ENCODE measurements around the gene TBX5.

The TBX5 gene

GRCh38 chr12:114406316-114406983, 506 bp upstream of the TBX5 start:
- no peak for DNase-seq

- DNase-seq: no peak
Observed at GRCh38 chr12:114404926-114405518, 922 bp downstream of the TBX5 start.

DNA sequence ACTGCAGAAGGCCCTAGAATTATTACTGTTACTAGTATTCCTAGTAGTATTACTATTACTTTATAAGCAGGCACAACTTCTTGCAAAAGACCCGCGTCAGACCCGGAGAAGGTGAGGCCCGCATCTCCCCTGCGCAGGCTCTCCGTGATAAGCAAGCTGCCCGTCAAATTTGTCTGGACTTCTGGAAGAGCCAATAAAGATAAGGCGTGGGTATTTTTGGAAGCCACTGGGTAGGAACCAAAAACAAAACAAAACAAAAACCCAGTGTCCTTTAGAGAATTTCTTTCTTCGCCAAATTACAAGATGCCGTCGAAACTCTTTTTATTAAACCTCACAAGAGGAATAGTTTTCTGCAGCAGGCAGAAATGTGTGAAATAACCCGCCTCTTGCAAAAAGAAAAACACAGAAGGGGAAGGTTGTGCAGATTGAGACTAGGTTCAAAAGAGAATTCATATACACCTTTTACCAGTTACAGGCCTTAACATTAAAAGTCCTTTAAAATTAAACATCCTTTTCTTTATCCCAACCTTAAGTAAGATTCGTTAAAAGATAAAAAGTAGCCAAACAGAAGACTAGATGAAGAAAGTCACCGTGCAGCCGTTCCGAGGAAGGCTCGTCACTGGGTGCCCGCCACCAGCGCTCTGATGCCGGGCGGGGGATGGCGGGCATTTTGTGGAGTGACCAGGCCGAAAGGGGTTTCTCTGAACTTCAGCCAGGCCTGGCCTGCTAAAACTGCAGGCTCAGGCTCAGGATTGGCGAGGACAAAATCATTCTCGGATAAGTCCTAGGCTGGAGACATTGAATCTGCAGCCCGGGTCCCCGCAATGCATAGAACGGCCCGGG, 1.6 kb downstream of the TBX5 start:
- peak in 1 of 56 donors; percentile 8 for DNase-seq

- no peak for DNase-seq
Observed at GRCh38 chr12:114403690-114404066, 2.3 kb downstream of the TBX5 start.

DNA sequence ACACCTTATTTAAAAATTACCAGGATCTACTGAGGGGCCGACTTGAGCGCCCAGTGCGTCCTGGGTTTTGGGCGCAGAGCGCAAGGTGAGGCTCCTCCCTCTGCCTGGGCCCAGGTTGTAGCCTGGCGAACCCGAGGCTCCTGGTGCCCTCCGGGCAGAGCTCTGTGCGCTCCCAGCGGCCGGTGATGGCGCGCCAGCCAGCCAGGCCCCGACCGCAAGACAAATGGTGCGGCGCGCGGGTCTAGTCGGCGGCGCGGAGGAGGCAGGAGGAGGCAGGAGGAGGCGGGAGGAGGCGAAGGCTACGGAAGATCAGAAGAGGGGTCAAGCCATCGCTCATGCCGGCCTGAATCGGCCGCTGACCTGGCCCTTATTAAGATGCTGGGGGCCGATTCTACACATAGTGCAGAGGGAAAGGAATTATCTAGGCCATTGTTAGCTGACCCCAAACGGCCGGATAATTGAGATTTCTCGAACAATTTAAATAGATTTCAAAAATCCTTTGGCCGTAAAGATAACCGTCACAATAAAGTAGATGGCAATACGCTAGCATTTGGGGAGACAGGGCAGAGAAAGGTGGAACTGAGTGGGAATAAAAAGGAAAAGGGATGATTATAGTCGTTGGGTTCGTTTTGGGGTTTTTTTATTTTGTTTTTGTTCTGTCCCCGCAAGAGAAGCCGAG, 2.8 kb downstream of the TBX5 start:
- no peak for DNase-seq

DNA sequence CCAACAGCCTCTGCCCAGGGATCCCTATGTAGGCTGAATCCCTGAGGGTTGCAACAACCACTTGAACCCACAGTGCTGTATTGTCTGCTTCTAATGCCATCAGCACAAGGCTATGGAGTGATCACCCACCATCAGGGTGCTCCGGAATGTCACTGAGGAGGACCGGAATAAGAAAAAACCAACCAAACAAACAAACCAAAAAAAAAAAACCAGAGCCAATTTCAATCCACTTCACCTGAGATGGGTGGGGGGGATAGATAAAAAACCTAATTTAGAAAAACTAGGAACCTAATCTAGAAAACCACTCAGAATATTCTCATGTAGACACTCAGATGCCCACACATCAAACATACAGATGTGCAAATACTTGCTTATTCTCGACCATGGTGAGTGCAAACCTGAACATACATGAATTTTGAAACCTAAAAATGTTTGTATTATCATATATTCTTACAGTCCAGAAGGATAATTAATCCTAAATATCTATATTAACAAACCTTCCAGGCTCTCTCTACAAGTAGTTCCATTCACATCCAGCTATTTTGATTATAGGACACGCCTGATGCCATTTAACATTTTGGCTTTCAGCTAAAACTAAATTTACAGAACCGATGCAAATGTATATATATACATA, 3.7 kb downstream of the TBX5 start:
- DNase-seq: no peak

- no peak for DNase-seq
Observed at GRCh38 chr12:114401328-114402083, 4.4 kb downstream of the TBX5 start.

- DNase-seq: no peak
Observed at GRCh38 chr12:114400925-114401324, 5.0 kb downstream of the TBX5 start.

DNA sequence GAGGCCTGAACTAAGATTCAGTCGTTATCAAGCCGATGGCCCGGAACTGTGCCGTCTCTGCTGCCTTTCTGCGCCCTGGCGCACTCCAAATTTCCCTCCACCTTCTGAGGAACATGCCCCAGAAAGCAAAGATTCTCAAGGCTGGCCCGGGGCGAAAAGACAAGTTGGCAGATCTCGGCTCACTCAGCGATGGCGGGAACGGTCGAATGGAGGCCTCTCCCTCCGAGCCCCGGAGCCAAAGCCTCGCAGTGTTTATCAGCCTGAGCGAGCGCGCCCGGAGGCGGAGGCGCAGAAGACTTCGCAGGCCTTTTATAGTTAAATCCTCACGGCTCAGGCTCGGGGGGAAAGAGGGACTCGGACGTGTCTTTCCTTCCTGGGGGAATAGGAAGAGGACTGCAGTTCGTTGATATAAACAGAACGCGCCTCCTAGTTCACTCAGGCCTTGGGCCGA, 5.6 kb downstream of the TBX5 start:
- DNase-seq: no peak

GRCh38 chr12:114399664-114400211, 6.2 kb downstream of the TBX5 start:
- DNase-seq: no peak

DNA sequence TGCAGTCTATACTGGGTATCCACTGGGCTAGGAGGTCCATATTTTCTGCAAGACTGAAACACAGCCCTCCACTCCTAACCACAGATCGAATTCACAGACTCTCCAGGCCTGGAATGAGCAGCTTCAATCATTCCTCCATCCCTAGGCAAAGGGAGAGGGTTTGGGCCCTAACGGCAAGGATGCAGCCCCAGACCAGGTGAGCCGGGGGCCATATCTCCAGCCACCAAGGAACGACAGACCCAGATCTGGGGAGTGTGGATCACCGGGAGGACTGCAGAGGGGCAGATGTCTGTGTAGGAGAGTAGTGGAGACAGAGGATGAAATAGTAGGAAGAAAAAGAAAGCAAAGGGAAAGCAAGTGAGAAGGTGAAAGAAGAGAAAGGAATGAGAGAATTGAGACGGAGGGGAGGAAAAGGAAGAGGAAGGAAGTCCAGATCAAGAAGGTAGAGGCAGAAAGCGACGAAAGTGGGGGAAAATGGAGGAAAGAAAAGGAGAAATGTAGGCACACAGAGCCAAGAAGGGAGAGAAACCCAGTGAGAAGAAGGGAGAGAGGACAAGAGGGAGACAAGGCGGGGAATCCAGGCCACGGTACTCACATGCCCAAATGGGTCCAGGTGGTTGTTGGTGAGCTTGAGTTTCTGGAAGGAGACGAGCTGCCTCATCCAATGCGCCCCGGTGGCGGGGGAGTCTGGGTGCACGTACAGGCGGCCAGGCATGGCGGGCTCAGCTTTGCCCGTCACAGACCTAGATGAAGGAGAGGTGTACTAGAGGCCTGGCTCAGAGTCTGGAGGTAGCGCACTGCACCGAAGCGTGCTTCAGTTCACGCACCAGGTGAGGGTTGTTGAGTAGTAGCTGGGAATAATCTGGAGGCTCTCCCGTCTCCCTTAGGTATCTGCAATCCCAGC, 7.7 kb downstream of the TBX5 start:
- DNase-seq: no peak

DNA sequence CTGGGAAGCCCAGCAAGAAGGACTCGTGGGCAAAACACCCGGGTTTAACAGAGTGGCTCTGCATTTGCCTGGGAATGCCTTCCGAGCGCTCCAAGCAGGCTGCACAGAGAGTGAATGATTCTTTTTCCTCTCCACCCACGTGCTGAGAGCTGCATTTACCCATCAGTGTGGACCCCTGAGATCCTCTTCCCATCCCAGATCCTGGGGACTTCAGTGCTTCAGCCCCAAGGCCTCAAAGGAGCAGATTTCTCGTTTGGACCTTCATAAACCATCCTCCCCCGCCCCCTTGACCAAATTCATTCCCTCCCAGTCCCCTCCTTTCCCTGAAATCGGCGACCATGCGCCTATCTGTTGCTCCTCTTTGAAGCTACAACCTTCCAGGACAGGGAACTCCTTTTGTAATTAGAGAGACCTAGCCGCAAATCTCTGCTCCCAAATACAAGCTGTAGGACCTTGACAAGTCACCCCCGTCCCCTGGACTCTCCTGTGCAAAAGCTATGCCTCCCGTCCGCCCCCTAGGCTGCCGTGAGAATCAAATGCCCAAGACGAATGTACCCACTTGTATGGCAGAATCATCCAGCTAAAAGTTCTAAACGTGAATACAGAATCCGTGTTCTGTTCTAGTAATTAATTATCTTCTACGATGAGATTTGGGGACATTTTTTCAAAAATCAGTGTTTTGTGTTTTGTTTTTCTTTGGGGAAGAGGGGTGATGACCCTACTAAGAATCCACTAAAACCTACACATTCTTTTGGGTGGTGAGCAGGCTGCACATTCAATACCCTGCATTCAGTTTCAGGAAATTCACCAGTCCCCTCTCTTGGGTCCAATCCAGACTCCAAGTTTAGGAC, 8.8 kb downstream of the TBX5 start:
- DNase-seq: no peak

- no peak for DNase-seq
Observed at GRCh38 chr12:114396153-114396868, 9.6 kb downstream of the TBX5 start.

GRCh38 chr12:114395755-114396152, 10.2 kb downstream of the TBX5 start:
- no peak for DNase-seq

DNA sequence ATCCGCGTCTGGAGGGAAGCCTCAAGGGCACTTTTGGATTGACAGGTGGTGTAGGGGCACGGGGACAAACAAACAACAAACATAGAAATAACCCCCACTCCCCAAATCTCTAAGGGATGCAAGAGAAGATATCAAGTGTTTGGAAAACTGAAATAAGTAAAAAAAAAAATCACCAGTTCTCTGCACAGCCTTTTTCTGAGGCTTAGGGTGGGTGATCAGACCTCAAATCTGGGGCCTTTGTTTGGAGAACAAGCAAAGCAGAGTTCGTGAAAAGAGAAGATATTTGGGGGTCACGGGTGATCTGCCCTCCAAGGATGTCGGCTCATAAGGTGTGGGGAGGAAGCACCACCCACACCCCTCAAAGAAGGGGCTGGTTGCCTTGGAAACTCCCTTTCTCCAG, 10.7 kb downstream of the TBX5 start:
- DNase-seq: no peak

GRCh38 chr12:114393569-114393968, 12.4 kb downstream of the TBX5 start:
- DNase-seq: no peak

DNA sequence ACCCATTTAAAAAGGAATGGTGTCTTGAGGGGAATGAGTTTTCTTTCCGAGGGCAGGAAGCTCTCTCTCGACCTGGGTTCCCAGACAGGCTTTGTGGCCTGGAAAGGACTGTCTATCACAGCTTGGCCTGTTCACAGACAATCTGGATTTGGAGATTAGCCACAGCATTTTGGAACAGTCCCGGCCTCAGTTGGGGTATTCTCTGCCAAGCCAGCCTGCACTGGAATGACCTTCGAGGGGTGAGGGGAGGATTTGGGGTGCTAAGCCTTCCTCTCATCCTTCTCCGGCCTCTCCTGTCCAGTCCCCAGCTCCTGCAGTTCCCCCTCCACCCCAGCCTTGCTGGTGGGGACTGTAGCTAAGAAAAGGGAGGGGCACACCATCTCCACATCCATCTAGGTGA, 13.0 kb downstream of the TBX5 start:
- DNase-seq: no peak

DNA sequence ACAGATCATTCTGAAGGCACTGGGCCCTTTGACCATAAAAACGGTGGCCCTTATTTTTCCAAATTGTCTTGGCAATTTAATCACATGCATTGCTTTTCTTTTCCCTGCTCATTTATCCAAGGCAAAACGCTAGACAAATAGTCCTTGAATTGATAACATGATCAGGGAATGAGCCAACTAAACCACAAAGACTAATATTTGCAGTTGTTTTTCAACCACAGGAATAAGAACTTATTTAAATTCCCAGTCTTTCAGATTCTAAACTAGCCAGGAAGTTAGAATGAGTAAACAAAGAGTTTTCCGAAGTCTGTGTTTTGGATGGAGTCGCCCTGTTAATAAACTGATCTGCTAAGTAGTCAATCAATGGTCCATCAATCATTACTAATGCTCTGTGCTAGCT, 14.9 kb downstream of the TBX5 start:
- DNase-seq: no peak
